Left kidney (tissue), 8 donors: ENCODE measurements around the gene CCDC92B. TPM values are rescaled to one million over a fixed set of nuclear protein-coding genes. Genes with fewer than 3 reads are reported as not detected.
"Not testable (repeated sequence)": the region's sequence is repeated elsewhere in the genome, so short reads cannot be mapped to it uniquely, and the experiment has no call there.

Experiments used
- DNase-seq: peaks from one replicate; pipeline ENCODE4 v3.0.0-alpha.2; 2013
- long read RNA-seq, 8 donors: transcript quantifications; one replicate each; lab custom pipeline, GENCODE V29; 2026
- polyA plus RNA-seq: library from polyadenylated mRNA; unstranded; fragments of 120-200 nt; gene quantifications from one replicate; pipeline ENCODE4 v1.2.1, GENCODE V29; 2013; ENCODE audit not compliant: insufficient read length

The CCDC92B gene
- 0.25 TPM for polyA plus RNA-seq
- long read RNA-seq, donor 1: 0 reads
- long read RNA-seq, donor 2, partial matches to known transcripts: 0 of 1 reads
- long read RNA-seq, donor 2, other reads (novel, unspliced or antisense): 0 of 1 reads
- long read RNA-seq, donor 3, partial matches to known transcripts: 0 of 2 reads
- long read RNA-seq, donor 3, other reads (novel, unspliced or antisense): 0 of 2 reads
- long read RNA-seq, donor 4: 0 reads
- long read RNA-seq, donor 5, partial matches to known transcripts: 0 of 1 reads
- long read RNA-seq, donor 5, other reads (novel, unspliced or antisense): 0 of 1 reads
- long read RNA-seq, donor 6: 0 reads
- long read RNA-seq, donor 7: 0 reads
- long read RNA-seq, donor 8: 0 reads

DNA sequence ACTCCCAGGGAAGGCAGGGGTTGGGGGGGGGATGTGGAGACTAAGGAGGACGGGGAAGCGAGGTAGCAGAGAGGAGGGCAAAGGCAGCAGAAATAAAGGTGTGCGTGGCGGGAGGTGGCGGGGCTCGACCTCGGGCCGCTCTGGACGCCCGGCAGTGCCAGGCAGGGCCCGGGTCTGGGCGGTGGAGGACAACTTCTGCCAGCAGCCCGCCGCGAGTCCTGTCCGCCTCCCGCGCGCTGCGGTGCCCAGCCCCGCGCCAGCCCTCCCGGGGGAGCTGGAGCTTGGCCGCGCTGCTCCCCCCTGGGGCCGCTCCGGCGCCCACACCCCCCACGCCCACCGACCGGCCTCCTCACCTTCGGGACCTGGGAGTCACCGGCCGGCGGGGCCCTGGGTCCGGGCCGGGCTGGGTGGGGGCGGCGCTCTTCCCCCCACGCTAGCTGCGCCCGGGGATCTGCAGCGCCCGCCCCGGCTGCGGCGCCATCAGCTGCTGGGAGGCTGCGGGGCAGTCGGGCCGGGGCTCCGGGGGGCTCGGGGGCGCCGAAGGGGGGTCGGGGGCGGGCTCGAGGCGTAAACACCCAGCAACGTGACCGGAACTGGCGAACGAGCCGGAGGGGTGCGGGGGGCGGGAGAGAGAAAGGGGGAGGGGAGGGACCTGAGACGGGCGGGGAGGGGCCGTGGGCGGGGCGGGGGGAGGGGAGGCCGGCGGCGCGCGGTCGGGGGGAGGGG is at the start of gene CCDC92B:
TSS of gene CCDC92B (minus strand) at position 595 of the 726 bp plus-strand sequence. CDS start 14,507 bp downstream, outside the sequence.
- DNase-seq: no peak

- DNase-seq: no peak
These were observed 49.2 kb upstream of the CCDC92B start for GRCh38 chr17:2798678-2799077.

DNA sequence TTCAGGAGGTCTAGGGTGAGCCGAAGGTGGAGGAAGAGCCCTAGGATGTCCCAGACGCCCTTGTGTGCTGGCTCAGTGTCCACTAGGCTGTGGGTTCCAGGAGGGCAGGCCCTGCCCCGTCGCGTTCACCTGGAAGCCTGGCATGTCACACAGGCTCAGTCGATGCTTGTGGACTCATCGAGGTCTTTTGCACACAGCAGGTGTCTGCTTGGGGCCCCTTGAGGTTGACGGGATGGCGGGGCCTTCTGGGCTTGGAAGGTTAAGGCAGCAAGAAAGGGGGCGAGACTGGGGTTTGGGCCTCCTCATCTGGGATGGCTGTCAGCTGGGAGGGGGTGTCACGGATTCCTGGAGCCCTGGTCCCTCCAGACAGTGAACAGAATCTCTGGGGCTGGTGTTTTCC is 48.7 kb upstream of the CCDC92B start:
- DNase-seq: no peak

DNA sequence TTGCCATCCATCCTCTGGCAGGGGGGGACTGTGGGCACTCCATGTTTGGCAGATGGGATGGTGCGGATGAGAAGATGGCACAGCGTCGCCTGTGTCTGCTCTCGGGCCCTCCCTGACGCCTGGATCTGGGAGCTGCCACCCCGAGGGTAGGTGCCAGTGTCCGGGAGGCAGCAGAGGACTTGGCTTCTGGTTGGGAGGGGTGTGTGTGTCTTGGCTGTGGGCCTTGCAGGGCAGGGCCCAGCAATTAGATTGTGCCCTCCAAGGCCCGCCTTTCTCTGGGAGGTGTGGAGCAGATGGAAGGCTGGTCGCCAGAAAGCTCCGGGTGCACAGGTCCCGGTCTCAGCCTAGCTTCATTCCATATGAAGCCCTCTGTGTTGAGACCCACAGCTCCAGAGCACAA is 48.2 kb upstream of the CCDC92B start:
- no peak for DNase-seq

DNA sequence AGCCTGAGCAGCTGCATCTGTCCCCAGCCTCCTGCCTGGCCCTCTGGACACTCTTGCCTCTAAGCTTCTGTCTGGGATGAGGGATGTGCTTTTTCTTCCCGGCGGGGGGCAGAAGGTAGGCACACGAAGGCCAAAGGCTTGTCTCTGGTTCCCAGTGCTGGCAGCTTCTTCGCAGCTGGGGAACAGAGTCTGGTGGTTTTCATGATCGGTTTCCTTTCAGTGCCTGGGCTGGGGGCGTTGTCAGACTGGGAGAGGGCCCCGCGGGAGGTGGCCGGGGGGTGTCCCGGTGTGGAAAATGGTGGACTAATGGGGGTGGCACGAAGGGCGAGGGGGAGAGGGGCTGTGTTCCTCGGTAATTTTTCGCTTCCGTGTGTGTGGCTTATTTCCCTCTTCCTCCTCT is 47.8 kb upstream of the CCDC92B start:
- no peak for DNase-seq

DNA sequence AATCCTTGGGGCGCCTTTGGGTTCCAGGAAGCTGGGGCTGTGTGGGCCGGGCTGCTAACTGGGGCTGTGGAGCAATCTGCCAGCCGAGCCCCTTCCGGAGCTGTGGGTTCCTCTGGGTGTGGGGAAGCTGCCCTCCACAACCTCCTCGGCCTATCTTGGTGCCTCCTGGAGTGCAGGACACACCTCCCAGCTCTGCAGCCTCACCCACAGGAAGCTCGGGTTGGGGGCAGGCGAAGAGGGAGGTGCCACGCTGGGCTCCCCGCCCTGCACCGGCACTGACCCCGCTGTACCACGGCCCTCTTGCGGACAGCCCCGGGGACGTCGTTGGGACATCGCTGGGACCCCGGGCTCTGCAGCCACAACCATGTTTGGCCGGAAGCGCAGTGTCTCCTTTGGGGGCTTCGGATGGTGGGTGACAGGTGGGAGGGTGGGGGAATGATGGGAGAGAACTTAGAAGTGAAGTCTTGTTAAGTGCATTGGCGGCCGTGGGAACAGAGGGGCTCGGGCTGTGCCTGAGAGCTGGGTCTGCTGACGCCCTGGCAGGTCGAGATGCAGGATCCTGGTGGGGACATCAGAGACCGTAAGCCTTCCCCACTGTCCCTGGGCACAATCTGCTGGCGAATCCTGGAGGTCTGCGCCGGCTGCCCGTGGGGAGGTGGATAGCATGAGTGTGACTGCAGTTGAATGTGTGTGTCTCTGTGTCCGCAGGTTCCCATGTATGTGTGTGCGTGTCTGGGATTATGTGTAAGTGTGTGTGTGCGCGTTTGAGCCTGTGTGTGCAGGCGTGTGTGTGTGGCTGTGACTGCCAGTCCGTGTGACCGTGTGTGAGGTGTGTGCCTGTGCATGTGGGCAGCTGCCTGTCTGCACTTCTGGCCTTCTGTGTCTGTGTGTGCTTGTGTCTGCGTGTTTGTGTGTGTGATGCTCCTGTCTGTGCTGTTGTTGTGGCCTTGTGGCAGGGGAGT is 47.0 kb upstream of the CCDC92B start, which contains the start of gene RAP1GAP2:
TSS of gene RAP1GAP2 (plus strand) at position 275 of the 962 bp plus-strand sequence. CDS start at position 365, 90 bp downstream.
- DNase-seq: no peak

GRCh38 chr17:2795441-2796163 is 46.1 kb upstream of the CCDC92B start:
- no peak for DNase-seq

GRCh38 chr17:2794111-2794803 is 44.8 kb upstream of the CCDC92B start:
- no peak for DNase-seq

DNA sequence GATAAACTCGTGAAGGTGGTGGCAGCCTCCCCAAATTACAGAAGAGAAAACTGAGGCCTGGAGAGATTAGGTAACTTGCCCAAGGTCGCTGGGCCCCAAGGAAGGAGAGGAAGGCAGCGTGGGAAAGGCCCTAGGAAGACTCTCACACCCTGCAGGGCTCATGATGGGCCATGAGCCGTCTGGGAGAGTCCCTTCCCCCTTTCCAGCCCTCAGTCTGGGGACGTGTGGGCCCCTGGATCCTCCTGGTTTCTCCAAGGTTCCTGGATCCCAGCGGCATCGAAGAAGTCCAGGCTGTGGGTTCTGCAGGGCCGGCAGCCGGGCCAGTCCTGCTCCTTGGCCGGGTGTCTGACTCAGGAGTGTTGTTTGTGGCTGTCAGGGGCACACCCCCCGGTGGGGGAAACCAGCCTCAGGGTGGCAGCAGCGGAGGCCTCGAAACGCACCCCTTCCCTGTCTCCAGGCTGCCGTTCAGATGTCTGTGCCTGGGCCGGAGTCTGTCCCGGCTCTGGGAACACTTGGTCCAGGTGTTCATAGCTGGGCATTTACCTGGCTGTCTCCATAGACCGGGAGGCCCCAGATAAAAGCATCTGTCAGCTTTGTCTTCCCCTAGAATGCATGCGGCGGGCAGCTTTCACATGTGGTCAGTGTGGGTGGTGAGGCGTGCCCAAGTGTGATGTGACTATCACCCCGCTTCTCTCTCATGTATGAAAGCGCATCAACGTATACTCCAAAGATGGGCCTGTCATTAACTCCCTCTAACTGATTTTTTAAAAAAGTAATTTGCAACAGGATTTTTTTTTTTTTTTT is 43.1 kb upstream of the CCDC92B start:
- DNase-seq: no peak

DNA sequence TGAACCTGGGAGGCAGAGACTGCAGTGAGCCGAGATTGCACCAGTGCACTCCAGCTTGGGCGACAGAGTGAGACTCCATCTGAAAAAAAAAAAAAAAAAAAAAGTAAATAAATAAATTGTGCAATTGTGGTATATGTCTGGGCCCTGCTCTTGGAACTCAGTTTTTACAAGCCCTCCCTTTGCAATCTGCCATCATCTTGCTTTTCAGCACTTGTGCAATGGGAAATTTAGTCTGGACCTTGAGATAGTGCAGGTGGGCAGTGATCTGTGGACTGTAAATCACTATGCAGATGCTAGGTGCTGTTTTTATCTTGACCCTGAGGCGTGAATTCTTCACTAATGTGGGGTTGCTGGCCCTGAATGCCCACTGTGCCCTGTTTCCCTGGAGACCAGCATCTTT is 40.2 kb upstream of the CCDC92B start:
- DNase-seq: no peak

- DNase-seq: peak; percentile 90
These were observed 36.9 kb upstream of the CCDC92B start for GRCh38 chr17:2786176-2786881.

DNA sequence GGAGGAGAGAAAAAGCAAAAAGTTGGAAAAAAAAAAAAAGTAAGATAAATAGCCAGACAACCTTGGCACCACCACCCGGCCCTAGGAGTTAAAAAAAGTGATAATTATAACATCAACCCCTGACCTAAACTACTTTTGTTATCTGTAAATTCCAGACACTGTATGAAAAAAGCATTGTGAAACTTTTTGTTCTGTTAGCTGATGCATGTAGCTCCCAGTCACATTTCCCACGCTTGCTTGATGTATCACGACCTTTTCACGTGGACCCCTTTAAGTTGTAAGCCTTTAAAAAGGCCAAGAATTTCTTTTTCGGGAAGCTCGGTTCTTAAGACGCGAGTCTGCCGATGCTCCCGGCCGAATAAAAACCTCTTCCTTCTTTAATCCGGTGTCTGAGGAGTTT is 35.9 kb upstream of the CCDC92B start:
- not testable (repeated sequence) for DNase-seq

GRCh38 chr17:2784864-2785263 is 35.4 kb upstream of the CCDC92B start:
- no peak for DNase-seq

DNA sequence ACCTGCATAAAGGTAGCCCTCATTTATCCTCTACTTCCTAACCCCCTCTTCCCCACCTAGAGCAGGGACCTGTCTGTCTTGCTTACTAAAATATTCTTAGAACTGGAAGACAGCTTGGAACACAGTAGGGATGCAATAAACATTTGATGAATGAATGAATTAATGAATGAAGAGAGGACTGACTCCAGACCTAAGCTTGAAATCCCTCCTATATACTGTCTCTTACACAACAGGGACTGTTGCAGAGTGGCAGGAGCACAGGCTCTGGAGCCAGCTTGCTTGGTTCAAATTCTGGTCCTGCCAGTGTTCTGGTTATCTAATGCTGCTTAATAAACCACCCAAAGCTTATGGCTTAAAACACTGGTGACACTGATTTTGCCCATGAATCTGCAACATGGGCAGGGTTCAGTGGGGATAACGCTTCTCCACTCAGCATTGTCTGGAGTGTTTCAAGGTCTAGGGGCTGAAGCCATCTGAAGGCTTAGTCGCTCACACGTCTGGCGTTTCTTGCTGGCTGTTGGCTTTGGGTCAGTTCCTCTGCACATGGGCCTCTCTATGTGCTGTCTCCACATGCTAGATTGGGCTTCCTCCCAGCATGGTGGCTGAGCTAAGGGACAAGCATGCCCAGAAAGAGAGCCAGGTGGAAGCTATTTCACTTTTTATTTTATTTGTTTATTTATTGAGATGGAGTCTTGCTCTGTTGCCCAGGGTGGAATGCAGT is 34.0 kb upstream of the CCDC92B start:
- no peak for DNase-seq

DNA sequence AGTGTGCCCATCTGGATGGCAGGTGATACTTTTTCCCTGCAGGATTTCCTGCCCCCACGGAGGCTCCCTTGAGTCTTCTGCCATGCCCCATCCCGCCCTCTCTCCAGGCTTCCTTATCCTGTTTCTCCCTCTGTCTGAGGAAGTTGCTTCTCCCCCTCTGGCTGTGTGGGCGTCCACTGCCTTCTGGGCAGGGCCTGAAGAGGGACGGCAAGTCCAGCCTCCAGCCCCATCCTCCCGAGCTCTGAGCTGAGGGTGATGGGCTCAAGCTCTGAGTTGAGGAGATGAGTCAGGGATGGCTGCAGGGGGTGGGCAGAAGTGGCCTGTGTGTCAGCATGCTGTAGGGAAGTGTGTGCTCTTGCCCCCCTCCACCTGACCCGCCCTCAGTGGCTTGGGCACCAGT is 32.6 kb upstream of the CCDC92B start:
- no peak for DNase-seq

DNA sequence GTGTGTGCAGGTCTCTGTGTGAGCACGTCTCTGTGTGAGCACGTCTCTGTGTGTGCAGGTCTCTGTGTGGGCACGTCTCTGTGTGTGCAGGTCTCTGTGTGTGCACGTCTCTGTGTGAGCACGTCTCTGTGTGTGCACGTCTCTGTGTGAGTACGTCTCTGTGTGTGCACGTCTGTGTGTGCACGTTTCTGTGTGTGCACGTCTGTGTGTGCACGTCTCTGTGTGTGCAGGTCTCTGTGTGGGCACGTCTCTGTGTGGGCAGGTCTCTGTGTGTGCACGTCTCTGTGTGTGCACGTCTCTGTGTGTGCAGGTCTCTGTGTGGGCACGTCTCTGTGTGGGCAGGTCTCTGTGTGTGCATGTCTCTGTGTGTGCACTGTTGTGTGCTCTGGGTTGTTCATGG is 32.1 kb upstream of the CCDC92B start:
- DNase-seq: not testable (repeated sequence)

DNA sequence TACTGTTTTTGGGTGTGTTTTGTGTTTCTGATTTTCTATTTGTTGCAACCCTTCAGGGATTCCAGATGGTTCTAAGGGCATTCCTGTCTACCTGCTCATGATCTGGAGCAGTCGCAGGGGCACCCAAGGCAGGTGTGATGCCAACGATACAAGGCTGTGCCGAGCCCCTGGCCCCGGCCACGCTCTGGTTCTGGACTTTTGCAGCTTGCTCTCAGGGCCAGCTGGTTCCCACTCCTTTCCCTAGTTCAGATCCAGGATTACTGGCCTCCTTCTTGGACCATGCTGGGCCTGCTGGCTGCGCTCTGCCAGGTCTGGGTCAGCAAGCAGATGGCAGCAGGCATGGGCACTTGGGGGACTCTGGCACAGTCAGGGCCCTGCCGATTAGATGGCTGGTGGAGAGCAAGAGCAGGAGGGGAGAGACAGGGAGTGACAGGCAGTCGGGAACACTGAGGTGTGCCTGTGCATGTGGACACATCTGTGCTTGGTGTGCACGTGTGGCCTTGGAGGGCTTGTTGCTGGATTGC is 31.5 kb upstream of the CCDC92B start:
- no peak for DNase-seq

DNA sequence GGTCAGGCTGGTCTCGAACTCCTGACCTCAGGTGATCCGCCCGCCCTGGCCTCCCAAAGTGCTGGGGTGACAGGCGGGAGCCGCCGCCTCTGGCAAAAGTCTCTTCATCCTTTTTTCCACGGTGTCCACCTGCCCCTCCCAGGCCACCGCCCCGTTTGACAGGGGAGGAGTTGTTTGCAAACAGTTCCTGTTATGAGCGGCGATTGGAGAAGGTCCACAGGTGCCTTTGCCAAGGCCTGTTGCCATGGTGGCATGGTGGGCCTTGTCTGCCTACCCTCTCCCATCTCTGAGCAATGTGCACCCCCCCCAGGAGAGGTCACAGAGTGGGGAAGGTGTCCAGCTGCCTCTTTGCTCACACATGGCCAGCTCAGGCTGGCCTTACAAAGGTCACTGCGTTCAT is 30.8 kb upstream of the CCDC92B start:
- no peak for DNase-seq
